AG04450 (cell line): ENCODE results near the gene CC2D2A. TPM values are rescaled to one million over a fixed set of nuclear protein-coding genes. Genes with fewer than 3 reads are reported as not detected.

Experiments used
- CTCF ChIA-PET: fragments of 300-600, 350-600 bp; formaldehyde crosslinking; extraction: SDS; loops from one replicate; lab custom pipeline; 2022; ENCODE audit warnings: antibody characterized with exemption, inconsistent platforms; lab: Charles Lee
- POLR2A ChIA-PET: fragments of 350-600 bp; formaldehyde crosslinking; extraction: SDS; loops from one replicate; lab custom pipeline; 2021; ENCODE audit warnings: antibody characterized with exemption, inconsistent platforms; lab: Yijun Ruan, JAX
- DNase-seq: peaks from one replicate; pipeline ENCODE4 v3.0.0-alpha.2; 2011; ENCODE audit warnings: low read depth, low spot score
- H3K27ac ChIP-seq: one replicate; pipeline ENCODE4 v1.5.1; 2012; ENCODE audit warnings: low read depth, low read length, control low read depth
- H3K27me3 ChIP-seq: one replicate; pipeline ENCODE4 v1.6.0; 2012; ENCODE audit warnings: low read length; ENCODE audit not compliant: control insufficient read depth, insufficient read depth
- H3K4me3 ChIP-seq: 2 replicates; pipeline ENCODE4 v1.5.1; 2011; ENCODE audit warnings: mild to moderate bottlenecking, low read depth, low read length, control low read depth
- H3K9me3 ChIP-seq: 2 replicates; pipeline ENCODE4 v1.5.1; 2012; ENCODE audit warnings: low read length; ENCODE audit not compliant: control insufficient read depth, insufficient read depth
- polyA plus RNA-seq: library from polyadenylated mRNA; depleted of rRNA; stranded (reverse); fragments of >200 nt; gene quantifications from 2 replicates; pipeline ENCODE4 v1.2.3, GENCODE V29; 2011
- TF ChIP-seq, protein P1 (sequence below): IDR thresholded peaks from 2 replicates; pipeline ENCODE4 v1.5.1; 2011; ENCODE audit warnings: low read depth, low read length, control low read depth, inconsistent platforms

Gene CC2D2A
- polyA plus RNA-seq, 1 experiment = 40.7 TPM

DNA sequence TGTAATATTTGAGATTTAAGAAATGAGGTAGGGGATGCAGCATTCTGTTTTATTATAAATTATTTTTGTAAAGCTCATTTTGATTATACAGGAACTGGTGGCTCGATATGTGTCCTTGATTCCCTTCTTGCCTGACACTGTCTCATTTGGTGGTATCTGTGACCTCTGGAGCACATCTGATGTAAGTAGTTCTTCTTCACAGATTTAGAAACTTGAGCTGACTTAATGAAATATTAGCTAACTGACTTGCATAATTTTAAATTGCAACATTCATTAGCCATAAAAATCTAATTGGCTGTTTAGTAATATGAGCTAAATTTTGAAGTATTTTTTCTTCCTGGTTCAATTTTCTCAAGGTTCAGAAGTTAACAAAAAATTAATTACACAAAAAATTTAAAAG lies 116.4 kb downstream of the CC2D2A start:
- TF ChIP-seq, protein P1, sequence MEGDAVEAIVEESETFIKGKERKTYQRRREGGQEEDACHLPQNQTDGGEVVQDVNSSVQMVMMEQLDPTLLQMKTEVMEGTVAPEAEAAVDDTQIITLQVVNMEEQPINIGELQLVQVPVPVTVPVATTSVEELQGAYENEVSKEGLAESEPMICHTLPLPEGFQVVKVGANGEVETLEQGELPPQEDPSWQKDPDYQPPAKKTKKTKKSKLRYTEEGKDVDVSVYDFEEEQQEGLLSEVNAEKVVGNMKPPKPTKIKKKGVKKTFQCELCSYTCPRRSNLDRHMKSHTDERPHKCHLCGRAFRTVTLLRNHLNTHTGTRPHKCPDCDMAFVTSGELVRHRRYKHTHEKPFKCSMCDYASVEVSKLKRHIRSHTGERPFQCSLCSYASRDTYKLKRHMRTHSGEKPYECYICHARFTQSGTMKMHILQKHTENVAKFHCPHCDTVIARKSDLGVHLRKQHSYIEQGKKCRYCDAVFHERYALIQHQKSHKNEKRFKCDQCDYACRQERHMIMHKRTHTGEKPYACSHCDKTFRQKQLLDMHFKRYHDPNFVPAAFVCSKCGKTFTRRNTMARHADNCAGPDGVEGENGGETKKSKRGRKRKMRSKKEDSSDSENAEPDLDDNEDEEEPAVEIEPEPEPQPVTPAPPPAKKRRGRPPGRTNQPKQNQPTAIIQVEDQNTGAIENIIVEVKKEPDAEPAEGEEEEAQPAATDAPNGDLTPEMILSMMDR = no peak
- H3K27ac ChIP-seq = no peak overlapping the region
- H3K4me3 ChIP-seq = no peak overlapping the region
- CTCF ChIA-PET = no interaction called here
- H3K27me3 ChIP-seq = no peaks in the 10 kb centered on the region
- H3K9me3 ChIP-seq = no peaks in the 10 kb centered on the region
- no peak for DNase-seq
- POLR2A ChIA-PET = no interaction called here

DNA sequence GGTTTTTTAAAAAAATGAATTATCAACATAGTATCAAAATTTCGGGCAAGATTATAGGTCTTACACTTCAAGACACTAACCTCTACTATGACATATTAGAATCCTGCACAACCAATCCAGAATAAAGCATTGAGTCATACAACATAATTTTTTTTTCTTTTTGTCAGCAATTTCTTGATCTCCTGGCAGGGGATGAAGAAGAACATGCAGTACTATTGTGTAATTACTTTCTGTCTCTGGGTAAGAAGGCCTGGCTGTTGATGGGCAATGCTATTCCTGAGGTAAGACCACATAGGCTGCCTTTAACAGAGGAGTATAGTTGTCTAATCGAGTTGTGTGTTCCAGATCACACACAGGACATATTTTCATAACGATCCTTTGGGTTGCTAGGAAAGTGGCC lies 118.0 kb downstream of the CC2D2A start:
- Histone ChIP-seq H3K9me3 (no peaks in the 10 kb centered on the region), H3K27me3 (no peaks in the 10 kb centered on the region), H3K27ac (no peak overlapping the region), H3K4me3 (no peak overlapping the region)
- no peak for DNase-seq
- ChIA-PET POLR2A (no interaction called here), CTCF (no interaction called here)
- TF ChIP-seq, protein P1 = no peak

DNA sequence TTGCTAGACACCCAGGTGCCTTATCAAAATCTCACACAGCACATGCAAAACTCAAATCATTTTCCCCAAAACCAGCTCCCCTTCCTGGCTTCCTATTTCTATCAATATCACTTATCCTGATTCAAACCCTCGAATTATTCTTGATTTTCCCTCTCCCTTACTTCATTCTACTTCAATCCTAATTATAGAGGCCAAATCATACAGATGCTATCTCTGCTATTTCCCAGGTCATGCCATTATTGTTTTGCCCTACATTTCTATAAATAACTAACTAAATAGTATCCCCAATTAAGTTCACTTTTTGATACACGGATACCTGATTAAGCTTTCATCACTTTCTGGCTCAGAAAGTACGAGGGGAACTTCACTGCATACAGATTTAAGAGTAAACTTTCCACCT lies 123.1 kb downstream of the CC2D2A start:
- POLR2A ChIA-PET = no interaction called here
- no peaks in the 10 kb centered on the region for H3K27me3 ChIP-seq
- TF ChIP-seq, protein P1 = no peak
- DNase-seq = no peak
- H3K4me3 ChIP-seq = no peak overlapping the region
- no peaks in the 10 kb centered on the region for H3K9me3 ChIP-seq
- H3K27ac ChIP-seq = no peak overlapping the region
- CTCF ChIA-PET = no interaction called here

DNA sequence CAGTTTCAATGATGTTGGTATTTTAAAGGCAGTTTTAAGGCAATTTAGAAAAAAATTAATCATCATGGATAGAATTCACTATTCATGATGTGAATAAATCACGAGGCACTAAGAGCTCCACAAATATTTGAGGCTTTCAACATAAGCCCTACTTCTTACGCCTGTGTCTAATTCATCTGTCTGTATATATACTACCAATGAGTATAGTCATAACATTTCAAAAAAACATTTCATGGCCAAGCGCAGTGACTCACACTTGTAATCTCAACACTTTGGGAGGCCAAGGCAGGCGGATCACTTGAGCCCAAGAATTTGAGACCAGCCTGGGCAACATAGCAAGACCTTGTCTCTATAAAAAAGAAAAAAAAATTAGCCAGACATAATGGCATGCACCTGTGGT lies 129.0 kb downstream of the CC2D2A start:
- no peaks in the 10 kb centered on the region for H3K9me3 ChIP-seq
- peak; percentile 44 for DNase-seq
- no peaks in the 10 kb centered on the region for H3K27me3 ChIP-seq
- POLR2A ChIA-PET = interaction anchor here (1.0 kb wide), 1 partner anchor 55 kb away, joined by 4 read pairs; no protein-coding TSS in a partner anchor
- TF ChIP-seq, protein P1 = no peak
- no peak overlapping the region for H3K4me3 ChIP-seq
- H3K27ac ChIP-seq = no peak overlapping the region
- CTCF ChIA-PET = no interaction called here

DNA sequence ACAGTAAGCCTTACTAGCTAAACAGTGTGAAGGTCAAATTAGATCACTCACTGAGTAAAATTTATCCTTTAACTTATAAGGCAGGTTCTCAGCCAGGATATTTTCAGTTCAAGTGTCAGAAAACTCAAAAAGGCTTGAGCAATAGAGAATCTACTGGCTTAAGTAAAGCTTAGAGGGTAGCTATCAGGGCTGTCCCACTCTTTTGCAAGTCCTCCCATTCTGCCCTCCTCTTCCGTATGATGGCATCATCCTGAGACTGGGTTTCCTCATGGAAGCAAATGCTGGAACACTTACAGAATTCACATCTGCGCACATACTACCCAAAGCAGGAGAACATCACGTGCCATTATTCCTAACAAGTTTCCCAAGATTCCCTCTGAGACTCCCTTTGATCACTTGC lies 130.5 kb downstream of the CC2D2A start:
- POLR2A ChIA-PET = interaction anchor here (0.6 kb wide), 1 partner anchor 130 kb away, joined by 3 read pairs; the partner anchor contains the start of gene CC2D2A
- TF ChIP-seq, protein P1 = no peak

More for the DNA sequence above, 130.5 kb downstream of the CC2D2A start:
- H3K27ac ChIP-seq = no peak overlapping the region
- H3K9me3 ChIP-seq = no peaks in the 10 kb centered on the region
- CTCF ChIA-PET = no interaction called here
- no peaks in the 10 kb centered on the region for H3K27me3 ChIP-seq
- no peak overlapping the region for H3K4me3 ChIP-seq
- no peak for DNase-seq
